HL-60 (cell line): ENCODE results near the gene NSUN2.

Experiments used
- GABPA ChIP-seq: IDR thresholded peaks from 2 replicates; pipeline ENCODE4 v1.6.1; 2012; ENCODE audit warnings: low read depth
- POLR2AphosphoS5 ChIP-seq: IDR thresholded peaks from 2 replicates; pipeline ENCODE4 v1.6.1; 2012; ENCODE audit warnings: low read depth
- TF ChIP-seq, protein P1 (sequence below): IDR thresholded peaks from 2 replicates; pipeline ENCODE4 v1.6.1; 2012; ENCODE audit warnings: low read depth; ENCODE audit not compliant: insufficient replicate concordance
- TF ChIP-seq, protein P2 (sequence below): IDR thresholded peaks from one replicate; pipeline ENCODE4 v1.5.1; 2011; ENCODE audit warnings: low read length, control low read depth, inconsistent platforms; ENCODE audit not compliant: insufficient read depth

DNA sequence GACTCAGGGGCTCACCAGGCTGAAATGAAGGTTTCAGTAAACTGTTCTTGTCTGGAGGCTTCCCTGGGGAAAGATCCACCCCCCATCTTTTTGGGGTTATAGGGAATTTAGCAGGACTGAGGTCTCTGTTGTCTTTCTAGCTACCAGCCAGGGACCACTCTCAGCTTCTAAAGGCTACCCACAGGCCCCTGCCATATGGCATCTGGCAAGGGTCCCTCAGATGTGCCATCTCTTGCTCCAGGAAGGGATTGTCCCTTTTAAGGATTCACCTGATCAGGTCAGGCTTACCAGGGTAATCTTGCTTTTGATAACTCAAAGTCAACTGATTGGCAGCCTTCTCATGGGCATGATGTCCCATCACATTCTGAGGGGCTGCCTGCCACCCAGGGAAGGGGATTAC, 65.0 kb downstream of the NSUN2 start:
- TF ChIP-seq, protein P1, sequence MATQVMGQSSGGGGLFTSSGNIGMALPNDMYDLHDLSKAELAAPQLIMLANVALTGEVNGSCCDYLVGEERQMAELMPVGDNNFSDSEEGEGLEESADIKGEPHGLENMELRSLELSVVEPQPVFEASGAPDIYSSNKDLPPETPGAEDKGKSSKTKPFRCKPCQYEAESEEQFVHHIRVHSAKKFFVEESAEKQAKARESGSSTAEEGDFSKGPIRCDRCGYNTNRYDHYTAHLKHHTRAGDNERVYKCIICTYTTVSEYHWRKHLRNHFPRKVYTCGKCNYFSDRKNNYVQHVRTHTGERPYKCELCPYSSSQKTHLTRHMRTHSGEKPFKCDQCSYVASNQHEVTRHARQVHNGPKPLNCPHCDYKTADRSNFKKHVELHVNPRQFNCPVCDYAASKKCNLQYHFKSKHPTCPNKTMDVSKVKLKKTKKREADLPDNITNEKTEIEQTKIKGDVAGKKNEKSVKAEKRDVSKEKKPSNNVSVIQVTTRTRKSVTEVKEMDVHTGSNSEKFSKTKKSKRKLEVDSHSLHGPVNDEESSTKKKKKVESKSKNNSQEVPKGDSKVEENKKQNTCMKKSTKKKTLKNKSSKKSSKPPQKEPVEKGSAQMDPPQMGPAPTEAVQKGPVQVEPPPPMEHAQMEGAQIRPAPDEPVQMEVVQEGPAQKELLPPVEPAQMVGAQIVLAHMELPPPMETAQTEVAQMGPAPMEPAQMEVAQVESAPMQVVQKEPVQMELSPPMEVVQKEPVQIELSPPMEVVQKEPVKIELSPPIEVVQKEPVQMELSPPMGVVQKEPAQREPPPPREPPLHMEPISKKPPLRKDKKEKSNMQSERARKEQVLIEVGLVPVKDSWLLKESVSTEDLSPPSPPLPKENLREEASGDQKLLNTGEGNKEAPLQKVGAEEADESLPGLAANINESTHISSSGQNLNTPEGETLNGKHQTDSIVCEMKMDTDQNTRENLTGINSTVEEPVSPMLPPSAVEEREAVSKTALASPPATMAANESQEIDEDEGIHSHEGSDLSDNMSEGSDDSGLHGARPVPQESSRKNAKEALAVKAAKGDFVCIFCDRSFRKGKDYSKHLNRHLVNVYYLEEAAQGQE = no peak
- TF ChIP-seq, protein P2, sequence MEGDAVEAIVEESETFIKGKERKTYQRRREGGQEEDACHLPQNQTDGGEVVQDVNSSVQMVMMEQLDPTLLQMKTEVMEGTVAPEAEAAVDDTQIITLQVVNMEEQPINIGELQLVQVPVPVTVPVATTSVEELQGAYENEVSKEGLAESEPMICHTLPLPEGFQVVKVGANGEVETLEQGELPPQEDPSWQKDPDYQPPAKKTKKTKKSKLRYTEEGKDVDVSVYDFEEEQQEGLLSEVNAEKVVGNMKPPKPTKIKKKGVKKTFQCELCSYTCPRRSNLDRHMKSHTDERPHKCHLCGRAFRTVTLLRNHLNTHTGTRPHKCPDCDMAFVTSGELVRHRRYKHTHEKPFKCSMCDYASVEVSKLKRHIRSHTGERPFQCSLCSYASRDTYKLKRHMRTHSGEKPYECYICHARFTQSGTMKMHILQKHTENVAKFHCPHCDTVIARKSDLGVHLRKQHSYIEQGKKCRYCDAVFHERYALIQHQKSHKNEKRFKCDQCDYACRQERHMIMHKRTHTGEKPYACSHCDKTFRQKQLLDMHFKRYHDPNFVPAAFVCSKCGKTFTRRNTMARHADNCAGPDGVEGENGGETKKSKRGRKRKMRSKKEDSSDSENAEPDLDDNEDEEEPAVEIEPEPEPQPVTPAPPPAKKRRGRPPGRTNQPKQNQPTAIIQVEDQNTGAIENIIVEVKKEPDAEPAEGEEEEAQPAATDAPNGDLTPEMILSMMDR = no peak
- TF ChIP-seq POLR2AphosphoS5 (no peak), GABPA (no peak)
